GM12892 (cell line): ENCODE measurements around the gene PER3.

Source experiments
- DNase-seq: peaks from one replicate; pipeline ENCODE4 v3.0.0; 2011; ENCODE audit not compliant: insufficient read length
- FAIRE-seq: peaks from 2 replicates; lab custom pipeline; 2011; peaks lifted over from hg19 to GRCh38; lab: Jason Lieb, UNC
- POLR2A ChIP-seq: IDR thresholded peaks from 2 replicates; pipeline ENCODE4 v1.6.1; 2011; ENCODE audit warnings: low read depth, low read length, control low read depth
- POLR2AphosphoS5 ChIP-seq: IDR thresholded peaks from 2 replicates; pipeline ENCODE4 v1.6.1; 2011; ENCODE audit warnings: low read depth, low read length, control low read depth
- TAF1 ChIP-seq: IDR thresholded peaks from 2 replicates; pipeline ENCODE4 v1.6.1; 2011; ENCODE audit warnings: low read depth, mild to moderate bottlenecking, control low read depth, low read length, borderline replicate concordance

The PER3 gene

GRCh38 chr1:7888248-7889081 lies 104.4 kb downstream of the PER3 start:
- no peak for TF ChIP-seq POLR2A
- TF ChIP-seq POLR2AphosphoS5: no peak
- TF ChIP-seq TAF1: no peak
- DNase-seq (no peak), FAIRE-seq (no peak)

DNA sequence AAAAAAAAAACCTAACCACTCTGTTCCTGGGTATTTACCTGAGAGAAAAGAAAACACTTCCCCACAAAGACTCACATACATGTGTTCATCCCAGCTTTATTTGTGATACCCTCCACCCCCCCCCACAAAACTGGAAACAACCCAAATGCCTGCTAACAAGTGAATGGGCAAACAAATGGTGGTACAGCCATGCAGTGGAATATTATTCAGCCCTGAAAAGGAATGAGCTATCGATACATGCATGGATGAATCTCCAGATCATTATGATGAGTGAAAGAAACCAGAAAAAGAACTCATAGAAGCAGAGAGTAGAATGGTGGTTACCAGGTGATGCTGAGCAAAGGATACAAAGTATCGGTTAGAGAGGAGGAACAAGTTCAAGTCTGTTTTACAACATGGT lies 106.8 kb downstream of the PER3 start:
- FAIRE-seq (no peak), DNase-seq (no peak)
- TF ChIP-seq POLR2AphosphoS5 (no peak), POLR2A (no peak), TAF1 (no peak)

- DNase-seq: no peak
- FAIRE-seq: no peak
- TF ChIP-seq POLR2A (no peak), POLR2AphosphoS5 (no peak), TAF1 (no peak)
Observed at GRCh38 chr1:7891804-7892203, 107.7 kb downstream of the PER3 start.

DNA sequence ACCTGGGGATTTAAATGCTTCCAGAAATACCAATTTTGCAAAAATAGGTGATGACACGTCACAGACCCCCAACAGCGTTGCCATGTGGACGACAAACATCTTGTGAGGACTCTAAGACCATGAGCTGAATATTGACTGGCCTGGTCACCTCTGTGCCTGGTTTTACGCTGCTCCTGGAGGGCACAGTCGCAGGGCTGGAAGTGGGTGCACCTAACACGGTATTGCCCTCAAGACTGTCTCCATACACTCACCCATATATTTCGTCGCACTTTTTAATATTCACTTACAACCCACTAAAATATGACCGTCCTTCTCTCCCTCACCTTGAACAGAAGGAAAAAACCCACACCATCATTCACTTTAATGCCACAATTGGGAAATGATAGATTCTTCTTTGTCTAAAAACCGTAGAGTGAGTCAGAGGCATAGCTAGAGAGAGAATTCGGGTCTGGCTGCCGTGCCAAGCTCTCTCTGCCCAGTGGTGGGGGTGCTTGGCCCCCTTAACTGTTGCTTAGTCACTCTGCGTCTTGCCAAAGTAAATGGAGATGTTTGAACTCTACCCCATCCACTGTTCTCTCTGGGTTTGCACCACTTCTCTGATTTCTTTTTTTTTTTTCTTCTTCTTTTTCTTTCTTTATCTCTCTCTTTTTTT lies 109.6 kb downstream of the PER3 start:
- FAIRE-seq (no peak), DNase-seq (no peak)
- no peak for TF ChIP-seq TAF1
- TF ChIP-seq POLR2A: no peak
- no peak for TF ChIP-seq POLR2AphosphoS5
